Measurements from ENCODE around the gene RAB35. TPM values are rescaled to one million over a fixed set of nuclear protein-coding genes. Genes with fewer than 3 reads are reported as not detected.

Gene RAB35
- total and polyA plus RNA-seq, 2 experiments from 2014 or later = 22.6 to 24.0 TPM

GRCh38 chr12:120101617-120102016 lies 14.9 kb downstream of the RAB35 start:
- no peak for DNase-seq (ENCODE audit: low spot score)
- WGBS (ENCODE audit: low lambda C conversion rate, missing lambda C conversion rate) = 89% methylated on average over 10 of the region's 13 CpGs
- H3K9me2 ChIP-seq (replicated peaks; ENCODE audit: insufficient read depth) = no peaks in the 10 kb centered on the region
- peaks cover 57% of the 10 kb centered on the region for H3K79me2 ChIP-seq
- no peaks in the 10 kb centered on the region for H3K36me3 ChIP-seq (replicated peaks; ENCODE audit: insufficient read depth, low read depth)
- H3K4me2 ChIP-seq = no peak overlapping the region
- no peak overlapping the region for H3K27ac ChIP-seq
- peaks cover 14% of the 10 kb centered on the region for H3K4me1 ChIP-seq (ENCODE audit: insufficient read depth)
- no peak overlapping the region for H2AFZ ChIP-seq
- H3K9me3 ChIP-seq (ENCODE audit: low read depth) = no peaks in the 10 kb centered on the region
- H3K4me3 ChIP-seq = no peak overlapping the region
- TF ChIP-seq EZH2 (IDR thresholded peaks at IDR 0.05; ENCODE audit: borderline replicate concordance) (no peak), EZH2phosphoT487 (IDR thresholded peaks at IDR 0.05; ENCODE audit: low read depth, severe bottlenecking, unreplicated experiment) (no peak), CTCF (IDR thresholded peaks at IDR 0.05; ENCODE audit: poor library complexity) (no peak)
- H4K20me1 ChIP-seq (ENCODE audit: insufficient read depth, poor library complexity, severe bottlenecking) = peaks cover 26% of the 10 kb centered on the region
- no peaks in the 10 kb centered on the region for H3K27me3 ChIP-seq

GRCh38 chr12:120101182-120101581 lies 15.4 kb downstream of the RAB35 start:
- Histone ChIP-seq H3K9me2 (replicated peaks; ENCODE audit: insufficient read depth) (no peaks in the 10 kb centered on the region), H3K4me2 (peak overlapping the region; percentile 20), H3K79me2 (peaks cover 52% of the 10 kb centered on the region), H2AFZ (no peak overlapping the region), H3K4me1 (ENCODE audit: insufficient read depth) (peaks cover 14% of the 10 kb centered on the region), H3K36me3 (replicated peaks; ENCODE audit: insufficient read depth, low read depth) (no peaks in the 10 kb centered on the region), H4K20me1 (ENCODE audit: insufficient read depth, poor library complexity, severe bottlenecking) (peaks cover 26% of the 10 kb centered on the region), H3K4me3 (no peak overlapping the region), H3K27ac (no peak overlapping the region), H3K9me3 (ENCODE audit: low read depth) (no peaks in the 10 kb centered on the region), H3K27me3 (no peaks in the 10 kb centered on the region)
- DNase-seq (ENCODE audit: low spot score) = no peak
- no peak for TF ChIP-seq EZH2phosphoT487 (IDR thresholded peaks at IDR 0.05; ENCODE audit: low read depth, severe bottlenecking, unreplicated experiment)
- no peak for TF ChIP-seq EZH2 (IDR thresholded peaks at IDR 0.05; ENCODE audit: borderline replicate concordance)
- no peak for TF ChIP-seq CTCF (IDR thresholded peaks at IDR 0.05; ENCODE audit: poor library complexity)
- WGBS (ENCODE audit: low lambda C conversion rate, missing lambda C conversion rate) = 88% methylated on average over 11 of the region's 11 CpGs

GRCh38 chr12:120100630-120101029 lies 15.9 kb downstream of the RAB35 start:
- Histone ChIP-seq H3K9me3 (ENCODE audit: low read depth) (no peaks in the 10 kb centered on the region), H3K79me2 (peaks cover 49% of the 10 kb centered on the region), H3K9me2 (replicated peaks; ENCODE audit: insufficient read depth) (no peaks in the 10 kb centered on the region), H2AFZ (no peak overlapping the region), H3K36me3 (replicated peaks; ENCODE audit: insufficient read depth, low read depth) (no peaks in the 10 kb centered on the region), H3K4me3 (no peak overlapping the region), H3K27ac (no peak overlapping the region), H4K20me1 (ENCODE audit: insufficient read depth, poor library complexity, severe bottlenecking) (peaks cover 26% of the 10 kb centered on the region), H3K27me3 (no peaks in the 10 kb centered on the region), H3K4me1 (ENCODE audit: insufficient read depth) (peaks cover 14% of the 10 kb centered on the region), H3K4me2 (peak overlapping the region; percentile 20)
- DNase-seq (ENCODE audit: low spot score) = no peak
- no peak for TF ChIP-seq CTCF (IDR thresholded peaks at IDR 0.05; ENCODE audit: poor library complexity)
- TF ChIP-seq EZH2phosphoT487 (IDR thresholded peaks at IDR 0.05; ENCODE audit: low read depth, severe bottlenecking, unreplicated experiment) = no peak
- no peak for TF ChIP-seq EZH2 (IDR thresholded peaks at IDR 0.05; ENCODE audit: borderline replicate concordance)
- 95% methylated on average over 20 of the region's 21 CpGs for WGBS (ENCODE audit: low lambda C conversion rate, missing lambda C conversion rate)

GRCh38 chr12:120099738-120100137 lies 16.8 kb downstream of the RAB35 start:
- Histone ChIP-seq H3K9me3 (ENCODE audit: low read depth) (no peaks in the 10 kb centered on the region), H4K20me1 (ENCODE audit: insufficient read depth, poor library complexity, severe bottlenecking) (peaks cover 26% of the 10 kb centered on the region), H3K27me3 (no peaks in the 10 kb centered on the region), H3K9me2 (replicated peaks; ENCODE audit: insufficient read depth) (no peaks in the 10 kb centered on the region), H3K79me2 (peaks cover 40% of the 10 kb centered on the region), H3K4me3 (no peak overlapping the region), H3K36me3 (replicated peaks; ENCODE audit: insufficient read depth, low read depth) (no peaks in the 10 kb centered on the region), H2AFZ (no peak overlapping the region), H3K27ac (no peak overlapping the region), H3K4me1 (ENCODE audit: insufficient read depth) (peaks cover 7% of the 10 kb centered on the region), H3K4me2 (no peak overlapping the region)
- 96% methylated on average over 11 of the region's 11 CpGs for WGBS (ENCODE audit: low lambda C conversion rate, missing lambda C conversion rate)
- TF ChIP-seq CTCF (IDR thresholded peaks at IDR 0.05; ENCODE audit: poor library complexity) = no peak
- no peak for TF ChIP-seq EZH2phosphoT487 (IDR thresholded peaks at IDR 0.05; ENCODE audit: low read depth, severe bottlenecking, unreplicated experiment)
- TF ChIP-seq EZH2 (IDR thresholded peaks at IDR 0.05; ENCODE audit: borderline replicate concordance) = no peak
- no peak for DNase-seq (ENCODE audit: low spot score)
